ENCODE measurements around the gene DHCR24.

- no peak for TF ChIP-seq POLR2A (IDR thresholded peaks at IDR 0.05)
- no peak for TF ChIP-seq CTCF (IDR thresholded peaks at IDR 0.05)
Observed at GRCh38 chr1:54904476-54905048, 17.6 kb upstream of the DHCR24 start.

Data from lower leg skin (tissue), 3 donors.